HG03342 (cell line): Measurements from ENCODE around the gene FGFR1OP2.
"Not testable (repeated sequence)": the region's sequence is repeated elsewhere in the genome, so short reads cannot be mapped to it uniquely, and the experiment has no call there.

ENCODE experiments used
- ATAC-seq: cut with Tn5 transposase; IDR thresholded peaks from one replicate; pipeline ENCODE4 v1.9.1; 2021; ENCODE audit warnings: mild to moderate bottlenecking, moderate library complexity; ENCODE audit not compliant: unreplicated experiment

The FGFR1OP2 gene

GRCh38 chr12:26940516-26941214 lies 2.4 kb downstream of the FGFR1OP2 start:
- ATAC-seq = no peak

- no peak for ATAC-seq
Measured at GRCh38 chr12:26941215-26941594, 2.9 kb downstream of the FGFR1OP2 start.

GRCh38 chr12:26948309-26948708 lies 10.0 kb downstream of the FGFR1OP2 start:
- ATAC-seq = no peak

GRCh38 chr12:26953447-26953846 lies 15.2 kb downstream of the FGFR1OP2 start:
- ATAC-seq = no peak

GRCh38 chr12:26954027-26954426 lies 15.8 kb downstream of the FGFR1OP2 start:
- ATAC-seq = no peak

- ATAC-seq = not testable (repeated sequence)
Measured at GRCh38 chr12:26961391-26961790, 23.1 kb downstream of the FGFR1OP2 start.

- no peak for ATAC-seq
Measured at GRCh38 chr12:26961803-26962202, 23.5 kb downstream of the FGFR1OP2 start.

GRCh38 chr12:26963413-26963812 lies 25.1 kb downstream of the FGFR1OP2 start:
- no peak for ATAC-seq

- ATAC-seq = no peak
Measured at GRCh38 chr12:26966842-26967241, 28.6 kb downstream of the FGFR1OP2 start.

GRCh38 chr12:26970136-26970535 lies 31.9 kb downstream of the FGFR1OP2 start:
- ATAC-seq = no peak

GRCh38 chr12:26971963-26972362 lies 33.7 kb downstream of the FGFR1OP2 start:
- ATAC-seq = peak; percentile 98

GRCh38 chr12:26976687-26977086 lies 38.4 kb downstream of the FGFR1OP2 start:
- no peak for ATAC-seq

- no peak for ATAC-seq
Measured at GRCh38 chr12:26978801-26979200, 40.5 kb downstream of the FGFR1OP2 start.

GRCh38 chr12:26979733-26980132 lies 41.5 kb downstream of the FGFR1OP2 start:
- no peak for ATAC-seq

GRCh38 chr12:26982866-26983265 lies 44.6 kb downstream of the FGFR1OP2 start:
- no peak for ATAC-seq

GRCh38 chr12:26987634-26988424 lies 49.6 kb downstream of the FGFR1OP2 start:
- ATAC-seq = no peak

- ATAC-seq = no peak
Measured at GRCh38 chr12:26988703-26989102, 50.4 kb downstream of the FGFR1OP2 start.

- no peak for ATAC-seq
Measured at GRCh38 chr12:26989873-26990272, 51.6 kb downstream of the FGFR1OP2 start.

GRCh38 chr12:26991826-26992225 lies 53.6 kb downstream of the FGFR1OP2 start:
- no peak for ATAC-seq

- ATAC-seq = no peak
Measured at GRCh38 chr12:26994109-26994508, 55.8 kb downstream of the FGFR1OP2 start.

GRCh38 chr12:26995706-26996105 lies 57.4 kb downstream of the FGFR1OP2 start:
- no peak for ATAC-seq

- no peak for ATAC-seq
Measured at GRCh38 chr12:26997003-26997402, 58.7 kb downstream of the FGFR1OP2 start.
